HepG2 (cell line): Measurements from ENCODE around the gene BACH1. TPM values are rescaled to one million over a fixed set of nuclear protein-coding genes. Genes with fewer than 3 reads are reported as not detected.

Source experiments
- ATAC-seq: fragments of 200-7000 bp; cut with Tn5 transposase; 3 replicates; pipeline ENCODE4 v1.9.1; 2020; ENCODE audit warnings: mild to moderate bottlenecking, moderate library complexity
- BruUV-seq: library from RNA; stranded (reverse); fragments of 400-500 nt; replicated peaks from 2 replicates; lab custom pipeline; 2021; lab: Mats Ljungman, UMichigan
- CTCF ChIA-PET: fragments of 300-600 bp; formaldehyde crosslinking; extraction: SDS; loops from one replicate; lab custom pipeline; 2021; ENCODE audit warnings: low total read pairs, inconsistent platforms, low intra/inter-chr PET ratio; lab: Yijun Ruan, JAX
- POLR2A ChIA-PET: fragments of 350-600 bp; sonication (Branson Sonifier 250); formaldehyde crosslinking; loops from one replicate; lab custom pipeline; 2020; ENCODE audit warnings: antibody characterized with exemption, inconsistent platforms; lab: Yijun Ruan, JAX
- DNase-seq: peaks from one replicate; pipeline ENCODE4 v3.0.0-alpha.2; 2015; ENCODE audit warnings: low spot score
- FAIRE-seq: peaks from 3 replicates; lab custom pipeline; 2011; peaks lifted over from hg19 to GRCh38; lab: Jason Lieb, UNC
- H2AFZ ChIP-seq: one replicate; pipeline ENCODE4 v1.6.1; 2011; ENCODE audit warnings: low read length, inconsistent platforms
- H3K27ac ChIP-seq: fragments of 300-600 bp; 3 replicates; pipeline ENCODE4 v1.8.0; 2011; ENCODE audit warnings: mixed run types, mild to moderate bottlenecking, mixed read lengths, low read length, inconsistent platforms; ENCODE audit not compliant: insufficient read depth; ENCODE audit errors: extremely low read length
- H3K27me3 ChIP-seq, 2 experiments: fragments of 200-600 bp in 1 of 2; 2 replicates in 1 of 2; 3 replicates in 1 of 2; pipeline versions ENCODE4 v1.6.0 to v1.8.0; 2011; ENCODE audit warnings: low read length in 2 of 2, mild to moderate bottlenecking in 2 of 2, moderate library complexity in 2 of 2, inconsistent platforms in 1 of 2; ENCODE audit not compliant: insufficient read depth in 2 of 2, control insufficient read depth in 1 of 2
- H3K36me3 ChIP-seq, 2 experiments: fragments of 200-600 bp in 1 of 2; replicated peaks in 1 of 2; 2 replicates in 1 of 2; 3 replicates in 1 of 2; pipeline versions ENCODE4 v1.5.1 to v1.8.0; 2011; ENCODE audit warnings: low read length in 2 of 2, inconsistent platforms in 1 of 2; ENCODE audit not compliant: insufficient read depth in 2 of 2, control insufficient read depth in 1 of 2
- H3K4me1 ChIP-seq: 2 replicates; pipeline ENCODE4 v1.5.1; 2012; ENCODE audit warnings: low read length, inconsistent platforms; ENCODE audit not compliant: insufficient read depth
- H3K4me2 ChIP-seq: 2 replicates; pipeline ENCODE4 v1.6.0; 2011; ENCODE audit warnings: low read depth, low read length, inconsistent platforms
- H3K4me3 ChIP-seq, 3 experiments: fragments of 200-600 bp in 1 of 3; sonication (generic), shearing (Covaris generic) in 1 of 3; replicated peaks in 1 of 3; 2 replicates each; pipeline ENCODE4 v1.5.1; 2011 to 2016; ENCODE audit warnings: low read length in 3 of 3, inconsistent platforms in 2 of 3, low read depth in 2 of 3, mild to moderate bottlenecking in 2 of 3, control low read depth in 1 of 3, mixed read lengths in 1 of 3; ENCODE audit not compliant: insufficient read depth in 1 of 3
- H3K79me2 ChIP-seq: one replicate; pipeline ENCODE4 v1.6.1; 2011; ENCODE audit warnings: low read length, inconsistent platforms; ENCODE audit not compliant: insufficient read depth
- H3K9ac ChIP-seq: 2 replicates; pipeline ENCODE4 v1.6.0; 2011; ENCODE audit warnings: mild to moderate bottlenecking, low read depth, low read length, inconsistent platforms; ENCODE audit not compliant: insufficient read depth
- H3K9me3 ChIP-seq: 2 replicates; pipeline ENCODE4 v1.5.1; 2012; ENCODE audit warnings: mild to moderate bottlenecking, low read length
- H4K20me1 ChIP-seq: 2 replicates; pipeline ENCODE4 v1.6.0; 2011; ENCODE audit warnings: inconsistent platforms, mild to moderate bottlenecking, low read length, moderate library complexity; ENCODE audit not compliant: insufficient read depth
- CEBPZ ChIP-seq: IDR thresholded peaks from 2 replicates; pipeline ENCODE4 v1.6.1; 2012; ENCODE audit warnings: low read length, improper control_type of control experiment
- FOXA1 ChIP-seq, 2 experiments: fragments of 450-650 bp in 1 of 2; sonication (generic) in 1 of 2; formaldehyde crosslinking in 1 of 2; IDR thresholded peaks; 2 replicates each; pipeline versions ENCODE4 v1.4.0 to v1.6.1; 2016 to 2020; ENCODE audit warnings: missing genetic modification reagents in 1 of 2
- HNF4A ChIP-seq: sonication (generic); formaldehyde crosslinking; IDR thresholded peaks from 2 replicates; pipeline ENCODE4 v1.4.0; 2020; ENCODE audit warnings: missing genetic modification reagents
- PAXIP1 ChIP-seq: sonication (generic); formaldehyde crosslinking; conservative IDR thresholded peaks from 2 replicates; pipeline ENCODE4 v1.4.0; 2020; ENCODE audit warnings: mild to moderate bottlenecking, missing genetic modification reagents, moderate library complexity
- ZNF12 ChIP-seq: sonication (generic); formaldehyde crosslinking; IDR thresholded peaks from 2 replicates; pipeline ENCODE4 v1.5.0; 2020; ENCODE audit warnings: missing genetic modification reagents
- ZNF274 ChIP-seq: sonication (generic); formaldehyde crosslinking; IDR thresholded peaks from 2 replicates; pipeline ENCODE4 v1.5.1; 2020; ENCODE audit warnings: mild to moderate bottlenecking, missing genetic modification reagents
- ZNF570 ChIP-seq: sonication (generic); formaldehyde crosslinking; IDR thresholded peaks from 2 replicates; pipeline ENCODE4 v1.4.0; 2020; ENCODE audit warnings: mild to moderate bottlenecking, missing genetic modification reagents, borderline replicate concordance
- ZNF670 ChIP-seq: sonication (generic); formaldehyde crosslinking; IDR thresholded peaks from 2 replicates; pipeline ENCODE4 v1.8.0; 2022; ENCODE audit warnings: mild to moderate bottlenecking, missing genetic modification reagents, borderline replicate concordance
- WGBS: methylation state at CpG from one replicate; pipeline ENCODE4 v1.1.6; 2017; ENCODE audit warnings: low lambda C conversion rate; 5-methylcytosine and 5-hydroxymethylcytosine counted together
- in situ Hi-C: cut with HindIII; loops from 2 replicates; pipeline ENCODE4 v1.10.0; 2017; ENCODE audit warnings: low pct_unique_long_range_greater_than_20kb; ENCODE audit not compliant: extremely low pct_ligation_motif_present
- intact Hi-C: fragments of 100-400 bp; cut with micrococcal nuclease; formaldehyde crosslinking; loops from one replicate; pipeline ENCODE4 v1.10.0; 2022; ENCODE audit not compliant: unreplicated experiment
- polyA plus RNA-seq, 8 experiments: library from polyadenylated mRNA; depleted of rRNA in 3 of 8; stranded (reverse) in 7 of 8; unstranded in 1 of 8; fragments of >200 nt; fragmentation: Illumina TruSeq in 4 of 8; extraction: Trizol in 4 of 8; gene quantifications; 2 replicates each; pipeline versions ENCODE4 v1.2.1 to v1.2.3, GENCODE V29; 2011 to 2016; ENCODE audit warnings: low read depth in 4 of 8, missing spikeins in 1 of 8, mixed read lengths in 1 of 8; ENCODE audit not compliant: insufficient read depth in 1 of 8
- total RNA-seq, 5 experiments: library from RNA; depleted of rRNA; stranded (reverse); fragments of >200 nt; fragmentation: Illumina TruSeq; extraction: Trizol; gene quantifications; 2 replicates each; pipeline ENCODE4 v1.2.3, GENCODE V29; 2016; ENCODE audit warnings: low read depth in 1 of 5

Gene BACH1
- total and polyA plus RNA-seq, 2 of the 13 experiments (the other 11 are each of a cell fraction or from before 2014, with no cell fraction given): 16.5 to 51.7 TPM

GRCh38 chr21:29296446-29296845 lies 2.3 kb upstream of the BACH1 start:
- TF ChIP-seq ZNF570 (CRISPR knock-in tag) (no peak), HNF4A (CRISPR knock-in tag) (peak; percentile 39; the same call in 1 of the 2 replicates), ZNF274 (CRISPR knock-in tag) (no peak), ZNF12 (CRISPR knock-in tag) (0 out of 2 replicates have a peak, but pooled peaks have one; percentile 35), ZNF670 (no peak), FOXA1 (IDR thresholded peaks at IDR 0.05) (no peak), FOXA1 (CRISPR knock-in tag; IDR thresholded peaks at IDR 0.05) (no peak), CEBPZ (no peak), PAXIP1 (CRISPR knock-in tag) (0 out of 2 replicates have a peak, but pooled peaks have one; percentile 21)
- H3K36me3 ChIP-seq: no peaks in the 10 kb centered on the region
- no peak for DNase-seq
- H3K9ac ChIP-seq: no peak overlapping the region
- no peak for ATAC-seq
- WGBS: 40% methylated on average over 3 of the region's 3 CpGs
- peaks cover 22% of the 10 kb centered on the region for H3K79me2 ChIP-seq
- peaks cover 16% of the 10 kb centered on the region for H4K20me1 ChIP-seq
- FAIRE-seq: no peak
- peaks cover 37% of the 10 kb centered on the region for H3K4me1 ChIP-seq
- no TSS peak for BruUV-seq
- H3K9me3 ChIP-seq: no peaks in the 10 kb centered on the region
- POLR2A ChIA-PET: interaction anchor here (0.6 kb wide), 1 partner anchor 1001 kb away, joined by 3 read pairs; no protein-coding TSS in a partner anchor
- H3K4me3 ChIP-seq: no peak overlapping the region; a peak in 1 of 6 replicates
- peak overlapping the region; percentile 31 for H3K27ac ChIP-seq
- intact Hi-C loops: loop anchor here (5.0 to 10.0 kb wide), 2 partner anchors 51 to 102 kb away; no protein-coding TSS in a partner anchor
- no peak overlapping the region for H2AFZ ChIP-seq
- H3K4me2 ChIP-seq: peak overlapping the region; percentile 45
- CTCF ChIA-PET: no interaction called here
- no peaks in the 10 kb centered on the region; a peak in 1 of 5 replicates for H3K27me3 ChIP-seq
- in situ Hi-C loops: loop anchor here (10.0 kb wide), 1 partner anchor 112 kb away; no protein-coding TSS in a partner anchor
